OCI-M2 (cell line): Measurements from ENCODE around the gene XPO5.

Source experiments
- DNase-seq: peaks from one replicate; lab custom pipeline; 2025; ENCODE audit not compliant: unreplicated experiment; lab: John Stamatoyannopoulos, UW

XPO5 gene

DNA sequence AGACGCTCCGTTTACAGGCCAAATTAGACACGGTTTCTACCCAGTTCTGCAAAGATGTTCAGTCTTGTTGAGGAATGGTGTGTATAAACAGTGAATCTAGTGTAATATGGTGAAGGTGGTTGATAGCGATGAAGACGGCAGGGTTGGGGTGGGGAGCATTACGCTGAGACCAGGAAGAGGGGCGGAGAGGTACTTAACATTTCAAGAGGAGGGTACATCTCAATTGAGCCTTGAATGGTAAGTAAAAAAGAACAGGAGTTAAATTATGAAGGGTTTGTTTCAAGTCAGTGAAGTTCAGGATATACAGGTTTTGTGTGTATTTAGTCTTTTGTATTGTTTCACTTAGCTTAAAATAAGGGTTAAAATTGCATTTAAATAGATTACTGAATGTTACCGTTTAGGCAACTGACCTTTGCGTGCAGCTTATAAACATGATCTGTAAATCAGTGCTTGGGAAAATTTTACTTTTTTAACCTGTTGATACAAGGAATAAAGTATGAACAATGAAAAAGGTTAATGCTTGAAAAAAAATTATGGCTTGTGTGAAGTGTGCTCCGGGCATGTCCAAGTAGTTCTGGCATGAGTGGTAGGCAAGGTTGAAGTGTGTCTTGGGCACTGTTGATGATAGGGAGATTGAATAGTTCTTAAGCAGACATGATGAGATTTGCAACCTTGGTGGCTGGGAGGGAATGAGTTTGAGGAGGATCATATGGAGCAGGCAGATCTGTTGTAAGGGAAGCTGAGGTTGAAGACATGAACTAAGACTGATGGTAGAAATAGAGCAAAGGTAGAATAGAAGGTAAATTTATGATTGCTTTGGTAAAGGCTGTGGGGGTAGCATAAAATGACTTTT, 58.1 kb downstream of the XPO5 start:
- no peak for DNase-seq

DNA sequence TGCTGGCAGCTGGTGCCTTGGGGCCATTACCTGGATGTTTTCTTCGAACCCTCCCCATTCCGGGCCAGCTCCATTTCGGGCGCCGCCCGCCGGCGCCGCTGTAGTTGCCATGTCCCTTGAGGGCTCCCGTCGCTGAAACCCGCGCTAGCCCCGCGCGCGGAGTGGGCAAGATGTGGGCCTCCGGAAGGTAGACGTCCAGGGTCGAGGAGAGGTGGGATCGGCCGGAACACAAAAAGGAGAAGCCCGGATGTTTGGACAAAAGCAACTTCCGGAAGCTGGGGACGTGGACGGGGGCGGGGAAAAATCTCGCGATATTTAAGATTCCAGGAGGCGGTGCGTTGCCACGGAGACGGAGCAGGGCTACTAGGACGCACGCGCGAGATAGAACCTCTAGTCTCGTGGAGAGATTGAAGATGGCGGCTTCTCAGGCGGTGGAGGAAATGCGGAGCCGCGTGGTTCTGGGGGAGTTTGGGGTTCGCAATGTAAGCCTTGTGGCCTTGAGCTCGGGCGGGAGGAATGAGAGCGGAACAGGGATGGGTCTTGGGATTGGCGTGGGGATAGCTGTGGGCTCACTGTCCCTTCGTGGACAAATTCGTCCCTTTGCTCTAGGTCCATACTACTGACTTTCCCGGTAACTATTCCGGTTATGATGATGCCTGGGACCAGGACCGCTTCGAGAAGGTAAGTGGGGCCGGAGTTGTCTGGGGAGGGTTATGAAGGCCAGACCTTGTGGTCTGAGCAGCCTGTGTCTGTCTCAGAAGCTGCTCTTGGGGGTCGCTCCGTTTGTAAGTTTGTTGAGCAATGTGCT, 58.9 kb downstream of the XPO5 start, which contains the start of the genes POLR1C and YIPF3:
Gene POLR1C (plus strand): TSS at position 393 of the 808 bp plus-strand sequence. CDS start 21 bp downstream, at position 414.
Gene YIPF3 (minus strand): TSS at position 230 of the 808 bp plus-strand sequence. CDS start 119 bp downstream, at position 111.
- DNase-seq = peak; percentile 90

DNA sequence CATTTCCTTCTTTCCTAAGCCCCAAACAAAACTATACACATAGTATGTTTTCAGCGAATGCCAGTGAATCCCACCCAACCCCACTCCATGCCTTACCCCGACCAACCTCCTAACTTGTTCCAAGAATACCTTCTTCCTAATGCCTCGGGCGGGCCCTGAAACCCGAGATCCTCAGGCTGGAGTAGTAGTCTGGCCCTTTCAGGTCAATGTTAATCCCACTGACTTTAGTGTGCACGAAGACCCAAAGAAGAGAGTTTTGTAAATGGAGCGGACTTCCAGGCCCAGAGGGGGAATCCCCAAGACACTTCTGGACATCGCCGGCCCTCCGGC, 59.5 kb downstream of the XPO5 start:
- DNase-seq = no peak

DNA sequence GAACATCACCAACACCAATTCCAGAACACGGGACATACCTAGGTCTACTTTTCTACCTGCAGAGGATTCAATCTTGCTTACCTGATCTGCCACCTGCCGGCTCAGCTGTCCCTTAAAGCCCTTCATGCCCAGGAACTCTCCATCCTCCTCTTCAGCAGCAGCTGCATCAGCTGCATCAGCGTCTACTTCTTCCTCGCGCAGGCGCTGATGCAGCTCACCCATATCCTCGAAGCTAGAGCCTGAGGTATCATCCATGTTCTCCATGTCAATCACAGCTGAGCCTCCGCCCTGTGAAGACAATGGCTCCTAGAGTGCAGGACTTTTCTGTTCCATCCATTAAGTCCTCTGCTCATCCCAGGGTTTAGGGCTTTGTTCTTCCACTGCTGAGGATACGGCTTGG, 60.0 kb downstream of the XPO5 start:
- DNase-seq = no peak

DNA sequence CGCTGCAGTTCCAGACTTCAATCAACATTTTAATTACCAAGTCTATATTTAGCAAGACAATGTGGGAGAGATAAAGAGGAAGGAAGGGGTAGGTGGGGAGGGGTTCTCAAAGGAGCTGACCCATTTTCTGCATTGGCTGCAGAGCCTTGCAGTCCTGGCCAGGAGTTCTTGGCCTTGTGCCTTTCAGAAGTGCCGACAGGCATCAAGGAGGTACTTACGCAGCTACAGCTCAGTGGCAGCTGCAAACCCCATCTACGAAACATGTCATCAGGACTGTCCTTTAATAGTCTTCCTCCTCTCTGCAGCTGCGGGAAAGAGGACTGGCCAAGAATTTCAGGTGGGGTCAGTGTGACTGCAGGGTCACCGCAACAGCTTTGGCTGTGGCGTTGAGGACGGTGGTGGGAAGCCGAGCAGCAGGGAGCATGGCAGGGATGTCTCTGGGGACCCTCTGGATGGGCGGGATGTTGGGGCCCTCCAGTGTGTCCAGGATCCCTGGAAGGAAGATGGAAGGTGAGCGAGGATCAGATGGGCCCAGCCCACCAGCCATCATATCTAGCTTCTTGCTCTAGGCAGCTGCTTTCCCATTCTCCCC, 63.9 kb downstream of the XPO5 start:
- DNase-seq = no peak

DNA sequence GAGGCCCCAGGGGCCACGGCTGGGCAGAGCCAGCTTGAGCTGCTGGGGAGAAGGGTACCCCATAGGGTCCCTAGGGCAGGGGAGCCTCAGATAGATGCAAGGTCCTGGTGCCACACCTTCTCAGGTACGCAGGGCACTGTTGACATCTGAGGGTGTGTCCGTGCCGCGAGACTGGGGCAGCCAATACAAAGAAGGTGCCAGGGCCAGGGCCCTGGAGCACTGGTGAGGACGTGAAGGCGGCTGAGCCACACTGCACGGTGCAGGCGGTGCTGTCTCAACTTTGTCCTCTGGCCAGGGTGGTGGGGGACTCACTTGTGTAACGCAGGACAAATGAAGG, 65.0 kb downstream of the XPO5 start:
- DNase-seq = no peak

DNA sequence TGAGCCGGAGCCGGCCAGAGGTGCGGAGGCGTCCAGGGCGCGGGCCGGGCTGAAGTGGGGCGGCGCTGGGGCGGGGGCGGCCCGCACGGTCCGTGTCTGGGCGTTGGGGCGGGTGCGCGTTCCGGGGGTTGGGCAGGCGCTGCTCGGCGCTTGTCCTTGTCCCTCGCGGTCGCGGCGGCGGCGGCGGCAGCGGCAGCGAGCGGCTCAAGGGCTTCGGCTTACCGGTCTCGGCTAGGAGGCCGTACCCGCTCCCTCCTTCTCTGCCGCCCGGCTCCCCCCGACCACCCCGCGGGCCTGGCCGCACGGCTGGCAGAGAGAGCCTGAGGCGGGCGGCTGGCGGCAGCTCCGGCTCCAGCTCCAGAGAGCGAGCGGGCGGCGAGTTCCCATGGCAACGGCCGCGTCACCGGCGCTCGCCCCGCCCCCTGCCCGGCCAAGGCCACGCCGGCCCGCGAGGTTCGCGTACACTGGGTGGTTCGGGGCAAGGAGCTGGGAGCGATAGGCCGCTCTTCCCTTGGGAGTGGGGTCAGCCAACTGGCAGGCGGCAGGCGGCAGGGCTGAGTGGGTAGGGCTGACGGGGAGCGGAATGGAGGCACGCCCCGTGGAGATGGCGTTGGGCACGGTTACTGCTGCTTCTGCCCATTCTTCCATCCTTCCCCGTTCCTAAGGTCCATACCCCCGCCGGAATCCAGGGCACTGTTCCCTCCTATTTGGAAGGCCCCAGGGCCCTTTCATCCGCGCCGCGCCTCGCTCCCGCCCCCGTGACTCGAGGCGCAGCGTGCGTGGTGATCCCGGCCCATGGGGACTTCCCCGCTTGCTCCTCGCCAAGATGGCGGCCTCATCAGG, 65.6 kb downstream of the XPO5 start, which contains the start of gene LRRC73:
Gene LRRC73 (minus strand): TSS at position 363 of the 843 bp plus-strand sequence. CDS start 561 bp downstream, outside the sequence.
- DNase-seq = no peak

DNA sequence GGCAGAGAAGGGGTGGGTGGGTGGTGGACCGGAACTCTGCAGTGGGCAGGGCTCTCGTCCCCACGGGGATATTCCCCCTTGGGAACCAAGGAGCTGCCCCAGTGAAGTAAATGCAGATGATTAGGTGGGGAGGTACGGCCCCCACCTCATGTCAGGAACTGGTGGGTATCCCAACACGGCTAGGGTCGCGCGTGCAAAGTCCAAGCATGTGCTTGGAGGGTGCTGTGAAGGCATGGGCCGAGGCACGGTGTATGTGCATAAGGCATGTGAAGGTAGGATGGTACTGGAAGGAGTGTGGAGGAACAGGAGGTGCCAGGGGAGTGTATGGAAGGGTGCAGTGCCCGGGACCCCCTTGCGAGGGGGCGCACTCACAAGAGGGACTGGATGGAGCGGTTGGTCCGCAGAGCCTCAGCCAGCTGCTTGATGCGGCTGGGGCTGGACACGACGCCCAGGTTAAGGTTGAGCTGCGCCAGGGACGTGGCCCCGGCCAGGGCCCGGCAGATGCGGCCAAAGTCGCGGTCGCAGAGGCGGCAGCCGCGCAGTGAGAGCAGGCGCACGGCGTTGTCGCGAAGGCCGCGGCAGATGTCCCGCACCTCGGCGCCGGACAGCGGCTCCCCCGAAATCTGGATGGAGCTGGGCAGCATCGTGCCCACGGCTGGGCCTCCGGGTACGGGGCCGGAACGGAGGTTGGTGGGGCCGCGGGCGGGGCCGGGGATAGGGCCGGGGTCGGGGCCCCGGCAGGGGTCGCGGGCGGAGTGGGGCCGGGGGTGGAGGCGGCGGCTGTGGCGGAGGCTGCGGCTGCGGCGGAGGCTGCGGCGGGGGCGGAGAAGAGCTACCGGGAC, 66.5 kb downstream of the XPO5 start:
- no peak for DNase-seq

DNA sequence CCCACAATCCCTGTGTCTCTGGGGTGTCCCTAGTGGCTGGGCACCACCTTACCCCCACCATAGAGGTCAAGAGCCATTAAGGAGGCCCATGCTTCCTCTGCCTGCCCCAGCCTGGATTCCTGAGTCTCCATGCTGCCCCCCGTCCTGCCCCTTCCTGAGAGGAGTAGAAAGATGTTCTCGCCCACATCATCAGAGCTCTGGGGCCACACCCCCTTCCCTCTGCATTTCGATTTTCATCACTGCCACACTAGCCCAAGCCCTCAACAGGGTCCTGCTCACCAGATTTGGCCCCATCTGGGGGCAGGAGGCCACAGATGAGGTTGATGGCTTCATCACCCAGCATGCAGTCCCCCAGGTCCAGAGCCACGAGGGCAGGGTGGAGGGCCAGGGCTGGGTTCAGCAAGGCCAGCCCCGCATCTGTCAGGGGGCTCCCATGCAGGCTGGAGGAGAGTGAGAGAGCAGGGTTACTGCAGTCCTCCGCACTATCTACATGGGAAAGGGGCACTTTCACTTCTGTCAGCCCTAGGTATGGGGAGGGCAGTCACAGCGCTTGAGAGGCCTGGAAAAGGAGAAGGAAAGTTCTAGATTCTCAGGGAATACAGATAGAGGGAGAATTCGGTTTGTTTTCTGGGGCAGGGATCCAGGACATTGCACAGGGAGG, 67.2 kb downstream of the XPO5 start:
- no peak for DNase-seq

DNA sequence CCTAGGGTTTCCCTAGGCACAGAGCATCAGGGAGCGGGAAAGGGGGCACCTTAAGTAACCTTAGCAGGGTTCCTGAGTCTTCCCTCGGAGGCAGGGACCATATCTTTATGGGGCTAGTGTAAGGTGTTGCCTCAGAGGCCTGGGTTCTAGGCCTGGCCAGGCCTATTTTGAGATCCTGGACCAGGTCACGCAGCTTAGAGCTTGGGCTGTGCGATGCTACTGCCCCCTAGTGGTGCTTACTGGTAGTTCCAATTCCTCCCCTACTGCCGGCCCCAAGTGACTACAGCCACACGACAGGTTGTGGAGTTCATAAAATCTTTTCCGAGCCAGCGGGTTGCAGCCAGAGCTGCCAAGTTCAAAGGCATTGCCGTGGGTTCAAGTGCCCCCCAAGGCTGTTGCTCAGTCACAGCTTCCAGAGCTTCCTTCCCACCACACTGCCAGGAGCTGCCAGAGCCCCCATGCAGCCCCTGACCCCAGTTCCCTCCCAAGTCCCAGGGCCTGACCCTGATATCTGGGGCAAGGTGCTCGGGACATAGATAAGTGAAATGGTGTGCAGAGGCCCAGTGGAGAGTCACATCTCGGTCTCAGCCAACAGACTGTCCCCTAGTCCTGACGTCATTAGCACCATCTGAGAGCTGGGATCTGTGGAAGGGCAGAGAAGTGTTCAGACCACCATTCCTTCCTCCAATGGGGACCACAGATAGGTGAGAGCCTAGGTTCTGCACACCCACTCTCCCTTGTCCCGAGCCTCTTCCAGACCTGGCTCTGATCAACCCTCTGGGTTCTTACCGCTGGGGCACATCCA, 69.0 kb downstream of the XPO5 start:
- DNase-seq = peak; percentile 80

DNA sequence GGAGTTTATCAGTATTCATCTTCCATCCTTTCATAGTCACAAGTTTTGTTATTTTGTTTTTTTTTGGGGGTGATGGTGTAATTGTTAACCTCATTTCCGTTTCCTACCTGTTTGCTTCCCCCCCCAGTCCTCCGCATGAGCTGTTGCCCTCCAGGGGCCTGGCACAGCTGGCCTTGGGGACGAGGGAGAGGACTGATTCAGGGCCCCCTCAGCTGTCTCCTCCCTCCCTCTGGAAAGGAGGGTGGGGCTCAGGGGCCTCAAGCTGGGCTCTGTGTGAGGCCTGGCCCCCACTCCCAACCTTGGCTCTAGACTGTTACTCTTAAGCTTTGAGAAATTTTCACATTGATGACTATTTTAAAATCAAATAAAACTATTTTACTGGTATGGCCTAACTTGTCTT, 69.7 kb downstream of the XPO5 start:
- no peak for DNase-seq

DNA sequence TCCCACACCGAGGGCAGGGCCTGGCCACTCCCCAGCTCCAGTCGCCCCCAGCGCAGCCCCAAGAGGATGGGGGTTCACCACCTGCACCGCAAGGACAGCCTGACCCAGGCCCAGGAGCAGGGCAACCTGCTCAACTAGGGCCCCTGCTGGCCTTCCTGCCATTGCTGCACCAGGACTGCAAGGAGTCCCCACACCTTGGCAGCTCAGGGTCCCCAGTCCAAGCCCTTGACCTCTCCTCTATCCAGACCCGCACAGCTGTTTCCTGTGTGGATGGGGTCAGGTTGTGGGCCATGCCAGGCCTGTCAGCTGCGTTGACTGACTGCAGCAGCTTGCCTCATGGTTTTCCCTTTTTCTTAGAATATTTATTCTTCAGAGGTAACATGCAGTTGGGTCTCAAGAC, 70.1 kb downstream of the XPO5 start:
- no peak for DNase-seq

DNA sequence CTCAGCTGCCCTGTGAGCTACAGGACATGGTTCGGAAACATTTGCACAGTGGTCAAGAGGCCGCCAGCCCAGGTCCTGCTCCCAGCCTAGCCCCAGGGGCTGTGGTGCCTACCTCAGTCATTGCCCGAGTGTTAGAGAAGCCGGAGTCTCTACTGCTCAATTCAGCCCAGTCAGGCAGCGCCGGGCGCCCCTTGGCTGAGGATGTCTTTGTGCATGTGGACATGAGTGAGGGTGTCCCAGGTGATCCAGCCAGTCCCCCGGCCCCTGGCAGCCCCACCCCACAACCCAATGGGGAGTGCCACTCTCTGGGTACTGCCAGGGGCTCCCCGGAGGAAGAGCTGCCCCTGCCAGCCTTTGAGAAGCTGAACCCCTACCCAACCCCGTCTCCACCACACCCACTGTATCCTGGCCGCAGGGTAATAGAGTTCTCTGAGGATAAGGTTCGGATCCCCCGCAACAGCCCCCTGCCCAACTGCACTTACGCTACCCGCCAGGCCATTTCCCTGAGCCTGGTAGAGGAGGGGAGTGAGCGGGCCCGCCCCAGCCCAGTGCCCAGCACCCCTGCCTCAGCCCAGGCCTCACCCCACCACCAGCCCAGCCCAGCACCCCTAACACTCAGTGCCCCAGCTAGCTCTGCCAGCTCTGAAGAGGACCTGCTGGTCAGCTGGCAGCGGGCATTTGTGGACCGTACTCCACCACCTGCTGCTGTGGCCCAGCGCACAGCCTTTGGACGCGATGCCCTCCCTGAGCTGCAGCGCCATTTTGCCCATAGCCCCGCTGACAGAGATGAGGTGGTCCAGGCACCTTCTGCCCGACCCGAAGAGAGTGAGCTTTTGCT, 70.9 kb downstream of the XPO5 start:
- DNase-seq = no peak

DNA sequence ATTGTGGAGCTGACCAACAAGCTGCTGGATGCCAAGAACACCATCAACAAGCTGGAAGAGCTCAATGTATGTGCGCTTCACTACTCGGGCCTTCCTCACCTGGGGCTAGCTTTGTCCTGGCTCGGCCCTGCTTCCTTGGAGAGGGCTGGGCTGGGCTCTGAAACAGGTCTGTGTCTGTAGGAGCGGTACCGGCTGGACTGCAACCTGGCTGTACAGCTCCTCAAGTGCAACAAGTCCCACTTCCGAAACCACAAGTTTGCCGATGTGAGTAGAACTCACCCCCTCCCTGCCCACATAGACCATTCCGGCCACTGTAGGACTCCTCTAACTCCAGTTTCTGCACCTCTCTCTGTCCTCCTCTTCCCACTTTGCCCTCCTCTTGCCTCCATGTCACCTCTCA, 72.4 kb downstream of the XPO5 start:
- no peak for DNase-seq

DNA sequence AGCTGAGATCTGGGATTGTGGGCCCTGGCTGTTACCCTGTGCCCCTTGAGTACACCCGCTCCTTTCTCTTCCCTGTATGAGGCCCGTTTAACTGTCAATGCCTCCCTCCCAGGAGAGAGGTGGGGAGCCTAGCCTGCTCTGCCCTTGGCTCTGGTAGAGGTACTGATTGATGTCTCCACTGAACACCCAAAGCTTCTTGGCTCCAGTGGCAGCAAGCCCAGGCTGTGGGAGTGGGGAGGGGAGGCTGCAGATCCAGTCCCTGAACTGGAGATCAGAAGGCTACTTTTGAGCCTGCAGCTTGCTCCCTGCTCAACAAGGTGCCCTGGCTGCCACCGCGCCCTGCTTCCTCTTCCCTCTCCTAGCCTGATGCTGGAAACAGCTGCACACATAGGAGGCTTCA, 73.2 kb downstream of the XPO5 start:
- DNase-seq = no peak

DNA sequence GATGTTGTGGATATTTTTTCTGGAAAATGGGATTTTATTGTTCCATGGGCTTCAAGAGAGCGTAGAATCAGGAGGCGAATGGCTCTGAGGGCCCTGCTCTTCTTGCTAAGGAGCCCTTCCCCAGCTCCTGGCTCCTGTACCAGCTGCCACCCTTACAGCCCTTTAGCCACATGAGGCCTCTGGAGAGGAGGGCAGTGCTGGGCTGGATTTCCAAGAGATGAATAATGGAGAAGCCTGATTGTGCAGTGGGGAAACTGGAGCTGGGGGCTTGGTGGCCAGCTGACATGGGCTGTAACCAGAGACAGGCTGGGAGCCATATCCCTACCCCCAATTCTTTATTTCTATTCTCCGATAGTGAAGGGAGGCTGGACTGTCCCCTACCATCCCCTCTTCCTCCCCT, 74.9 kb downstream of the XPO5 start:
- DNase-seq = no peak

DNA sequence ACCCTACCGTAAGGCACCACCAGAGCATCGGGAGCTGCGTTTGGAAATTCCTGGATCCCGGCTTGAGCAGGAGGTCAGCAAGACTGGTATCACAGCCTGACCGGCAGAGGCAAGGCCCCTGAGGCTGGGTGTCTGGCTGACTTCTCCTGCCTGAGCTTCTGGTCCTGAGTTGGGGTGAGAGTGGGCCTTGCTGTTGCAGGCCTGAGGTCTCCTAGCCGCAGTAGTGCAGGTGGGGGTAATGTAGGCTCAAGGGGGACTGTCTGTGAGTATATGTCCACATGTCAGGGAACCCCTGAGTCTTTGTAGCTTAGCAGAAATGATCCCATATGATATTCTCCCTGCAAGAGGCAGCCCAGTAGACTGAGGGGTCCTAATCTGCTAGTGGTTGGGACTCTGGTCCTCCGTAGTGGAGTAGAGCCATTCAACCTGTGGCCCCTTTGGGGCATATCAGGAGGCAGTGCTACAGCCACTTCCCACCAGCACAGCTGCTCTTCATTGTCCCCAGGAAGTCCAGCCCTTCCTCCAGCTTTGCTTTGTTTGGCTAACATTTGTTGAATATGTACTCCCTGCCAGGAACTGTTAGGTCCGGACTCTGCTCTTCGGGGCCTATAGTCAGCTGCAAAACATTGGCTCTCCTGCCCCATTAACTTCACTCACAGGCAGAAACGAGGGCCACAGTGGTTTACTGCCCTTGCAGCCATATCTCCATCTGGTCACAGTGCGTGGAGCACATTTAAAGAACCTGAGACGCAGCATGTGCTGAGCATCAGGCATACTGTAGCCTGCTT, 76.6 kb downstream of the XPO5 start:
- no peak for DNase-seq
